Measurements from ENCODE around the gene SMYD3.

SMYD3 gene

GRCh38 chr1:245881767-245882391 lies 625.2 kb downstream of the SMYD3 start (continued):
- TF ChIP-seq HIC1 (tag by site-specific recombination; IDR thresholded peaks at IDR 0.05) (no peak), ZNF169 (tag by site-specific recombination; IDR thresholded peaks at IDR 0.05) (no peak), ZFP41 (tag by site-specific recombination; IDR thresholded peaks at IDR 0.05; ENCODE audit: borderline replicate concordance) (no peak), ZNF488 (tag by site-specific recombination; IDR thresholded peaks at IDR 0.05) (no peak), ZNF658 (tag by site-specific recombination; IDR thresholded peaks at IDR 0.05) (no peak), ZNF10 (tag by site-specific recombination; IDR thresholded peaks at IDR 0.05) (no peak), ZNF560 (tag by site-specific recombination; IDR thresholded peaks at IDR 0.05; ENCODE audit: borderline replicate concordance) (no peak), ZSCAN16 (tag by site-specific recombination; IDR thresholded peaks at IDR 0.05) (no peak)

GRCh38 chr1:245880754-245881403 lies 626.2 kb downstream of the SMYD3 start:
- no peak overlapping the region for H3K4me3 ChIP-seq (ENCODE audit: low read depth, low read length)
- H3K4me1 ChIP-seq (ENCODE audit: control insufficient read depth, insufficient read depth, low read length): no peaks in the 10 kb centered on the region
- no peak for TF ChIP-seq KLF7 (tag by site-specific recombination; IDR thresholded peaks at IDR 0.05; ENCODE audit: borderline replicate concordance)
- TF ChIP-seq ZFP69B (tag by site-specific recombination; IDR thresholded peaks at IDR 0.05): no peak
- no peak for TF ChIP-seq IKZF3 (tag by site-specific recombination; IDR thresholded peaks at IDR 0.05)
- no peak for TF ChIP-seq ZNF221 (tag by site-specific recombination; IDR thresholded peaks at IDR 0.05; ENCODE audit: borderline replicate concordance)
- no peak for TF ChIP-seq ZNF121 (tag by site-specific recombination; IDR thresholded peaks at IDR 0.05)
- no peak for TF ChIP-seq EGR2 (tag by site-specific recombination; IDR thresholded peaks at IDR 0.05; ENCODE audit: low read depth)
- no peak for TF ChIP-seq ZBTB20 (tag by site-specific recombination; IDR thresholded peaks at IDR 0.05)
- TF ChIP-seq ZBTB10 (tag by site-specific recombination; IDR thresholded peaks at IDR 0.05): no peak
- no peak for TF ChIP-seq YY1 (tag by site-specific recombination; IDR thresholded peaks at IDR 0.05)
- CTCF ChIA-PET: no interaction called here
- no peak overlapping the region for H3K27ac ChIP-seq (ENCODE audit: extremely low read depth, low read depth, low read length)
- POLR2A ChIA-PET: no interaction called here
- no peaks in the 10 kb centered on the region for H3K9me3 ChIP-seq (ENCODE audit: control insufficient read depth, insufficient read depth, low read depth, low read length)
- no peaks in the 10 kb centered on the region for H3K36me3 ChIP-seq (ENCODE audit: control insufficient read depth in 2 of 2, insufficient read depth in 1 of 2, low read length in 2 of 2)

GRCh38 chr1:245879091-245879490 lies 628.0 kb downstream of the SMYD3 start:
- Histone ChIP-seq H3K4me3 (ENCODE audit: low read depth, low read length) (no peak overlapping the region), H3K36me3 (ENCODE audit: control insufficient read depth in 2 of 2, insufficient read depth in 1 of 2, low read length in 2 of 2) (no peaks in the 10 kb centered on the region), H3K4me1 (ENCODE audit: control insufficient read depth, insufficient read depth, low read length) (no peaks in the 10 kb centered on the region), H3K9me3 (ENCODE audit: control insufficient read depth, insufficient read depth, low read depth, low read length) (no peaks in the 10 kb centered on the region), H3K27ac (ENCODE audit: extremely low read depth, low read depth, low read length) (no peak overlapping the region)
- CTCF ChIA-PET: no interaction called here
- POLR2A ChIA-PET: no interaction called here
- no peak for TF ChIP-seq ZBTB17 (tag by site-specific recombination; IDR thresholded peaks at IDR 0.05)
- TF ChIP-seq ZNF76 (tag by site-specific recombination; IDR thresholded peaks at IDR 0.05; ENCODE audit: borderline replicate concordance, low read depth): no peak
- no peak for TF ChIP-seq ZBTB11 (tag by site-specific recombination; conservative IDR thresholded peaks at IDR 0.05; ENCODE audit: low read depth)
- TF ChIP-seq ZNF610 (tag by site-specific recombination; IDR thresholded peaks at IDR 0.05; ENCODE audit: borderline replicate concordance): no peak
- no peak for TF ChIP-seq ZNF37A (tag by site-specific recombination; IDR thresholded peaks at IDR 0.05)
- TF ChIP-seq SCRT2 (tag by site-specific recombination; IDR thresholded peaks at IDR 0.05): no peak
- TF ChIP-seq ZNF654 (tag by site-specific recombination; IDR thresholded peaks at IDR 0.05; ENCODE audit: low read depth): no peak
- no peak for TF ChIP-seq ZSCAN23 (tag by site-specific recombination; IDR thresholded peaks at IDR 0.05)
- TF ChIP-seq ZBTB21 (tag by site-specific recombination; IDR thresholded peaks at IDR 0.05): no peak
